Activated CD8-positive, alpha-beta memory T cell treated with anti-CD3 and anti-CD28 coated beads, Interleukin-2, amount 50 U/mL, for 48 hours (primary cell): ENCODE measurements around the gene PRR18.
"Not testable (repeated sequence)": the region's sequence is repeated elsewhere in the genome, so short reads cannot be mapped to it uniquely, and the experiment has no call there.

Source experiments
- DNase-seq: peaks from one replicate; pipeline ENCODE4 v3.0.0-alpha.2; 2020

The PRR18 gene

GRCh38 chr6:166308033-166308768, at the start of gene PRR18:
Gene PRR18 (minus strand): TSS chr6:166308392. CDS start chr6:166308142, 250 bp downstream.
- no peak for DNase-seq

DNA sequence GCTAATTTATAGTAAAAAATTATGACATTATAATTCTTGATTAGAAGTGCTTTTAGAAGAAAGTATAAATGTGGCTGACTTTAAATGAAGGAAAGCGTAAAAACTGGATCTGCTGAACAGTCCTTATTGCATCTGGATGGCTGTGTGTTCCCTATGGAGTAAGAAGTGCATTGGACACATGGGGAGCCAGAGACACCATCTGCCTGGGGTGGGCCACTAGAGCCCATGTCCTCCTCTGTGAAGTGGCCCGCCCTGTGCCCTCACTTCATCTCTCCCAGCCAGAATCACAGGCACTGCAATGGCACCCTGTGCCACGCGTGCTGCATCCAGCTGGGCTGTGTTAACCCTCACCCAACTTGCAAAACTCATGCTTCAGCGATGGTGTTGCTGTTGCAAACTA, 47.4 kb upstream of the PRR18 start:
- DNase-seq, result no peak

GRCh38 chr6:166354965-166355364, 46.8 kb upstream of the PRR18 start:
- no peak for DNase-seq

GRCh38 chr6:166354143-166354542, 46.0 kb upstream of the PRR18 start:
- no peak for DNase-seq

DNA sequence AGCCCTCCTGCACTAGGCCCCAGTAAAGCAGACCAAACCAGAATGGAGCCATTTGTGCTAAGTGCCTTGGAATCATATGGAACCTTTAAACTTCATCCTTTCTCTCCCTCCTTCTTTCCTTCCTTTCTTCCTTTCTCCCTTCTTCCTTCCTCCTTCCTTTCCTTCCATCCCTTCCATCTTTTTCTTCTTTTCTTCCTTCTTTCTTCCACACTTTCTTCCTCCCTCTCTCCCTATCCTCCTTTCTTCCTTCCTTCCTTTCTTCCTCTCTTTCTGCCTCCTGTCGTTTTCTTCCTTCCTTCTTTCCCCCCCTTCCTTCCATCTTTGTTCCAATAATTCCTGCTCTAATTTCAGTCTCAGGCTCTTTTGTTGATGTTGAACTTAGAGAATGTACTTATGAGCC, 45.3 kb upstream of the PRR18 start:
- no peak for DNase-seq

DNA sequence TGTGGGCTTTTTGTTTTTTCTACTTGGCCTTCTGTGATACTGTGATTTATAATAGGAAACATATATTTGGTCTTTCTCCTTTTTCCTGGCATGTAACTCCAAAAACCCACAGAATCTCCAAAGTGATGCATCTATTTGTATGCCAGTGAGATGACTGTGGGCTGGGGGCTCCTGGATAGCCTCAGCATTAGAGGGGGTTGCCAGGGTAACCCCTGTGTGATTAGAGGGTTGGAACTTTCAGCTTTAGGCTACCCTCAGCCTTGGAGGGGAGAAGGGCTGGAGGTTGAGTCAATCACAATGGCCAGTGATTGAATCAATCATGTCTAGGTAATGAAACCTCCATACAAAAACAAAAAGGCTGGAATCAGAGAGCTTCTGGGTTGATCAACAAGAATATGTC, 44.7 kb upstream of the PRR18 start:
- DNase-seq, result no peak

DNA sequence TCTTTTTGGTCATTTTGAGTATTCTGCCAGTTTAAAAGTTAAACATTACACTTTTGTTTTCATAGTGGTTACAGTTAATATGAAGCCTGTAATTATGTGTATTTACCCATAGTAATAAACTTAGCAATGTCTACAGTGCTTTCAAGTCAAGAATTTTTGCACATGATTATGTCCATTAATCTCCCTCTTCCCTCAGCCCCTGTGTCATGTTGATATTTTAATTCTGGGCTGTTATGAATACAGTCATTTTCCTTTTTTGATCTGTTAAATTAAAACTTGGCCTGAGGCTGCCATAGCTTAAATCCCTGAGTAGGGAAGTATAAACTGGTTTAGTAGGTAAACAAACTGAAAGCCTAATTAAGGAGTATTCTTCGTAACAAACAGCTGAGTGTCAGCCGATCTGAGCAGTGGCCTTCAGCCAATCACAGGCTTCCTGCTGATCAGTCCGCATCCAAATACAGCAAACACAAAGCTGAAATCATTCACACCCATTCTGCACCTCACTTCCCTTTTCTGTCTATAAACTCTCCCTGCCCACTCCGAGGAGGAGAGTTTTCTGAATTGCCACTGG, 43.6 kb upstream of the PRR18 start:
- DNase-seq, result no peak

DNA sequence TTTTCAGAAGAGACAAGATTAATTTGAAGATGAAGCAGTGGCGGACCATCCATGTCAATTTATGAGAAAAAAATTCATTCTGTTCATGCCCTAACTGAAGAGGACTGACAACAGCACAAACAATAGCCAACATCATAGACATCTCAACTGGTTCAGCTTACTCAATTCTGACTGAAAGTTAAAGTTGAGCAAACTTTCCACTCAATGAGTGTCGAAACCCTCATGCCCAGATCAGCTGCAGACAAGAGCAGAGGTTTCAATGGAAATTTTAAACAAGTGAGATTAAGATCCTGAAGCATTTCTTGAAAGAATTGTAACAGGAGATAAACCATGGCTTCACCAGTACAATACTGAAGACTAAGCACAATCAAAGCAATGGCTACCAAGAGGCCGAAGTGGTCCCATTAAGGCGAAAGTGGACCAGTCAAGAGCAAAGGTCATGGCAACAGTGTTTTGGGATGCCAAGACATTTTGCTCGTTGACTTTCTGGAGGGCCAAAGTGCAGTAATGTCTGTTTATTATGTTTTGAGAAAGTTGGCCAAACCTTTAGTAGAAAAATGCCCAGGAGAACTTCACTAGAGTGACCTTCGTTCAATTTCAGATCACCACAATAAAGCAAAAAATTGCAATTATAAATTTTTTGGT, 40.2 kb upstream of the PRR18 start:
- DNase-seq, result no peak

DNA sequence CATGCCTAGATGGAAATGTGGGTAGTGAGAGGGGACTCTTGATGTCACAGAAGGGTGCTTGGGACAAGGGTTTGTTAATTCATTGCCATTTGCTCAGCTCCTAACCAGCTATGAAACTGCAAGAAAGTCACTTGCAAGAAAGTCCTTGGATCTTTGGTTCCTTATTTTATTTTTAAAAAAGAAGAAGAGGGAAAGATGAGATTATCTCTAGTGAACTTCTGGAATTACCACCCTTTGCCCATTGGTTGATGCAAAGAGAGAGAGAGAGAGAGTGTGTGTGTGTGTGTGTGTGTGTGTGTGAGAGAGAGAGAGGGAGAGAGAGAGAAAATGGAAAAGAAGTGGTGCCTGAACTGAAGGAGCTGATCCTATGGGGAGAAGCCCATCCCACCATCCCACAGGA, 38.8 kb upstream of the PRR18 start:
- no peak for DNase-seq

- no peak for DNase-seq
Observed at GRCh38 chr6:166346449-166346848, 38.3 kb upstream of the PRR18 start.

- not testable (repeated sequence) for DNase-seq
Observed at GRCh38 chr6:166345672-166346071, 37.5 kb upstream of the PRR18 start.

- not testable (repeated sequence) for DNase-seq
Observed at GRCh38 chr6:166344921-166345320, 36.7 kb upstream of the PRR18 start.

DNA sequence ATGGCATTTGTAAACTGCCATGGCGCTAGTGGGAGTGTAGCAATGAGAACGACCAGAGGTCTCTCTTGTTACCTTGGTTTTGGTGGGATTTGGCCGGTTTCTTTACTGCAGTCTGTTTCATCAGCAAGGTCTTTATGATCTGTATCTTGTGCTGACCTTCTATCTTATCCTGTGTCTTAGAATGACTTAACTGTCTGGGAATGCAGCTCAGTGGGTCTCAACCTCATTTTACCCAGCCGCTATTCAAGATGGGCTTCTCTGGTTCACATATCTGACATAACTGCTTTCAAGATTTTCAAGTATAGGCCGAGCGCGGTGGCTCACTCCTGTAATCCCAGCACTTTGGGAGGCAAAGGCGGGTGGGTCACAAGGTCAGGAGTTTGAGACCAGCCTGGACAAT, 36.0 kb upstream of the PRR18 start:
- no peak for DNase-seq

DNA sequence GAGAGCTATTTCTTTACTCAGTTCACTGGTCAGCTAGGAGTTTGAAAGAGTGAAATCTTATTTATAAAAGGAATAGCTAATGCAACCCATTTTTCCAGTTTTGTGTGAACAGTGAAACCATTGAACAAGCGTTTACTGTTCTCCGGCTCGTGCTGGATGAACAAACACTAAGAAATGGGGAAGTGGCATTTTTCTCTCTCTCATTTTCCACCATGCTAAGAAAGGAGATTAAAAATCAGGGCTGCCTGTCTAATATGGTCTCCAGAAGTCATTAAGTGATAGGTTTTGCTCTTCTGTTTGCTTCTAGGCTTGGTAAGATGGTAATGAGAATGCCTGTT, 34.9 kb upstream of the PRR18 start:
- DNase-seq, result no peak

- DNase-seq, result peak; percentile 91
Observed at GRCh38 chr6:166342349-166343149, 34.4 kb upstream of the PRR18 start, which contains the start of gene SFT2D1. Gene SFT2D1 (minus strand): TSS chr6:166342545. CDS start chr6:166342481, 64 bp downstream.

- DNase-seq, result no peak
Observed at GRCh38 chr6:166341977-166342348, 33.8 kb upstream of the PRR18 start.

GRCh38 chr6:166341464-166341863, 33.3 kb upstream of the PRR18 start:
- no peak for DNase-seq

DNA sequence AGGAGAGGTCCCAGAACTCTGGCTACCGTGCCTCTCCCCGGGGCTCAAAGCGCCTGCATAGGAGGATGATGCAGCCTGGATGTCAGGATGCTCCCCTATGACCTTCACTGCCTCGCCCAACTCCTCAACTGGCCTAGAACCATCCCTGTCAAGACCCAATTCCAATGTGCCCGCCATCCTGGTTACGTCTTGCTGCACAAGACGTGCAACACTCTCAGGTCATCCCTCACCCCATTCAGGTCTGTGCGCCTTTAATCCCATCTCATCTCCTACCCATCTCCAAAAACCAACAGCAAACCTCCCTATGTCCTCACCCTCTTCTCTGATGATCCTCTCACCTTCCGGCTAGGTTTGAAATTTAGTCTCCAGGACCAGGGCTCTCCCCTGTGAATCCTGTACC, 30.7 kb upstream of the PRR18 start:
- no peak for DNase-seq

DNA sequence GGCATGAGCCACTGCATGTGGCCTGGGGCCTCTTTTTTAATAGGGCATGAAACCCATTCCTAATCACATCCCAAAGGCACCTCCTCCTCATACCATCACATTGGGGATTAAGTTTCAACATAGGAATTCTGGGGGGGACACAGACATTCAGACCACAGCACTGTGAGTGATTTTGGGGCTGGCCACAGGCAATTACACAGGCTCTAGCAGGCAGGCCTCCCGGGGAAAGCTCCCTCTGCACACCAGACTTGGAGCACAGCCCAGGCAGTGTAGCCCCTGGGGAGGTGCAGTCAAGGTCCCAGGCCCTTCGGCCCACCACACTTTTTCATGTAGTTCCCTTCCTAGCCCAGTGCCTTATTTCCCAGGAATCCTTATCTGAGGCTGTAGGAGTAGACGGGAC, 28.7 kb upstream of the PRR18 start:
- DNase-seq, result no peak

GRCh38 chr6:166335378-166336302, 27.4 kb upstream of the PRR18 start:
- DNase-seq, result no peak

GRCh38 chr6:166334878-166335277, 26.7 kb upstream of the PRR18 start:
- no peak for DNase-seq
